ENCODE data around the gene TPP1. TPM values are rescaled to one million over a fixed set of nuclear protein-coding genes. Genes with fewer than 3 reads are reported as not detected.

Gene TPP1
- total RNA-seq, 1 donor from 2014 or later, result 207 TPM

- no peak for TF ChIP-seq CTCF (IDR thresholded peaks at IDR 0.05)
- ATAC-seq (no peak), DNase-seq (no peak)
- intact Hi-C loops (cut with DNase I), result no loop called here
- H3K27me3 ChIP-seq, result no peaks in the 10 kb centered on the region
- no peaks in the 10 kb centered on the region for H3K9me3 ChIP-seq
- peaks cover 7% of the 10 kb centered on the region for H3K36me3 ChIP-seq
- H3K27ac ChIP-seq, result no peak overlapping the region
- no peak overlapping the region for H3K4me3 ChIP-seq
- H3K4me1 ChIP-seq, result peaks cover 35% of the 10 kb centered on the region
Measured at GRCh38 chr11:6634534-6634933, 15.3 kb upstream of the TPP1 start.

GRCh38 chr11:6633422-6634408, 14.5 kb upstream of the TPP1 start:
- peaks cover 7% of the 10 kb centered on the region for H3K36me3 ChIP-seq
- intact Hi-C loops (cut with DNase I), result no loop called here
- no peak overlapping the region for H3K4me3 ChIP-seq
- H3K4me1 ChIP-seq, result peaks cover 33% of the 10 kb centered on the region
- no peak for TF ChIP-seq CTCF (IDR thresholded peaks at IDR 0.05)
- H3K27me3 ChIP-seq, result no peaks in the 10 kb centered on the region
- DNase-seq (no peak), ATAC-seq (no peak)
- no peaks in the 10 kb centered on the region for H3K9me3 ChIP-seq
- H3K27ac ChIP-seq, result no peak overlapping the region

GRCh38 chr11:6632116-6633073, 13.2 kb upstream of the TPP1 start:
- TF ChIP-seq CTCF (IDR thresholded peaks at IDR 0.05), result no peak
- peaks cover 20% of the 10 kb centered on the region for H3K4me1 ChIP-seq
- H3K27ac ChIP-seq, result no peak overlapping the region
- DNase-seq (no peak), ATAC-seq (no peak)
- H3K4me3 ChIP-seq, result no peak overlapping the region
- intact Hi-C loops (cut with DNase I), result no loop called here
- no peaks in the 10 kb centered on the region for H3K9me3 ChIP-seq
- no peaks in the 10 kb centered on the region for H3K27me3 ChIP-seq
- H3K36me3 ChIP-seq, result peaks cover 7% of the 10 kb centered on the region

GRCh38 chr11:6631361-6631890, 12.2 kb upstream of the TPP1 start:
- intact Hi-C loops (cut with DNase I), result no loop called here
- H3K27me3 ChIP-seq, result no peaks in the 10 kb centered on the region

More at GRCh38 chr11:6631361-6631890, 12.2 kb upstream of the TPP1 start:
- no peak overlapping the region for H3K4me3 ChIP-seq
- no peak overlapping the region for H3K27ac ChIP-seq
- no peaks in the 10 kb centered on the region for H3K9me3 ChIP-seq
- H3K4me1 ChIP-seq, result peaks cover 10% of the 10 kb centered on the region
- peaks cover 7% of the 10 kb centered on the region for H3K36me3 ChIP-seq
- DNase-seq (no peak), ATAC-seq (no peak)
- TF ChIP-seq CTCF (IDR thresholded peaks at IDR 0.05), result no peak
